Thyroid gland (tissue), 4 donors: ENCODE measurements around the gene CKMT2.

ENCODE experiments used
- CTCF ChIP-seq, 6 experiments: fragments of 200-600 bp in 3 of 6; fragments of 450-650 bp in 3 of 6; sonication (generic) in 3 of 6; IDR thresholded peaks; one replicate each; pipeline ENCODE4 v1.5.1; 2016 to 2019; ENCODE audit warnings: antibody characterized with exemption in 6 of 6, mild to moderate bottlenecking in 2 of 6, inconsistent platforms in 1 of 6, moderate library complexity in 1 of 6
- POLR2A ChIP-seq, 2 donors: fragments of 450-650 bp; IDR thresholded peaks; one replicate each; pipeline ENCODE4 v1.6.1; 2017; ENCODE audit warnings: antibody characterized with exemption in 2 of 2, mild to moderate bottlenecking in 2 of 2, moderate library complexity in 1 of 2

- TF ChIP-seq POLR2A (IDR thresholded peaks at IDR 0.05): no peak
- no peak for TF ChIP-seq CTCF (IDR thresholded peaks at IDR 0.05)
Observed at GRCh38 chr5:81225463-81225862, 7.7 kb upstream of the CKMT2 start.
